AG08395 (cell line): ENCODE data around the gene GLIS2.

Source experiments
- DNase-seq: peaks from one replicate; pipeline ENCODE4 v3.0.0; 2012; ENCODE audit warnings: mixed read lengths, low spot score

GLIS2 gene

GRCh38 chr16:4371357-4372000 is 55.6 kb downstream of the GLIS2 start, which contains the start of gene VASN:
Gene VASN (plus strand): TSS chr16:4371848. CDS start chr16:4380878, 9,030 bp downstream.
- peak; percentile 92 for DNase-seq

- DNase-seq: no peak
Measured at GRCh38 chr16:4372001-4372577, 56.2 kb downstream of the GLIS2 start.

- peak; percentile 69 for DNase-seq
Measured at GRCh38 chr16:4372578-4373355, 56.9 kb downstream of the GLIS2 start.

GRCh38 chr16:4373356-4373908 is 57.6 kb downstream of the GLIS2 start:
- no peak for DNase-seq

GRCh38 chr16:4373909-4374742 is 58.3 kb downstream of the GLIS2 start:
- DNase-seq: peak; percentile 86

GRCh38 chr16:4375717-4376116 is 59.9 kb downstream of the GLIS2 start:
- DNase-seq: peak; percentile 26

- DNase-seq: peak; percentile 83
Measured at GRCh38 chr16:4376126-4376892, 60.4 kb downstream of the GLIS2 start.

GRCh38 chr16:4376893-4377572 is 61.2 kb downstream of the GLIS2 start:
- no peak for DNase-seq

- DNase-seq: no peak
Measured at GRCh38 chr16:4377573-4378154, 61.8 kb downstream of the GLIS2 start.

GRCh38 chr16:4378161-4378666 is 62.3 kb downstream of the GLIS2 start:
- DNase-seq: peak; percentile 71

- no peak for DNase-seq
Measured at GRCh38 chr16:4378999-4379690, 63.3 kb downstream of the GLIS2 start.

- DNase-seq: no peak
Measured at GRCh38 chr16:4380119-4381063, 64.5 kb downstream of the GLIS2 start.

- no peak for DNase-seq
Measured at GRCh38 chr16:4381072-4381934, 65.4 kb downstream of the GLIS2 start.

- no peak for DNase-seq
Measured at GRCh38 chr16:4381935-4382794, 66.3 kb downstream of the GLIS2 start.

- DNase-seq: no peak
Measured at GRCh38 chr16:4382795-4383357, 67.0 kb downstream of the GLIS2 start.
